ENCODE measurements around the gene SLC5A3.

DNA sequence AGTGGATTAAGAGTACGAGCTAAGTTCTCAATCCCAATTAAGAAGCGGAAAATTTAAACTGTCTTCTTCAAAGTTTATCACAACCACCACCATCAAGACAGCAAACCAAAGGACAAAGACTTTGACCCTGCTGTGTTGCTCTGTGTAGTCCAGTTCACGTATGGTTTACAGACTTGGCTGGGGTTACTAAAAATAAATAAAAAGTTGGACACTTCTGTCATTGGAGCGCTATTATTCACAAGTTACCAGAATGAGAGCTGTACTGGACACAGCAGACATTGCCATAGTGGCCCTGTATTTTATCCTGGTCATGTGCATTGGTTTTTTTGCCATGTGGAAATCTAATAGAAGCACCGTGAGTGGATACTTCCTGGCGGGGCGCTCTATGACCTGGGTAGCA lies 21.6 kb downstream of the SLC5A3 start:
- TF ChIP-seq, protein P1, sequence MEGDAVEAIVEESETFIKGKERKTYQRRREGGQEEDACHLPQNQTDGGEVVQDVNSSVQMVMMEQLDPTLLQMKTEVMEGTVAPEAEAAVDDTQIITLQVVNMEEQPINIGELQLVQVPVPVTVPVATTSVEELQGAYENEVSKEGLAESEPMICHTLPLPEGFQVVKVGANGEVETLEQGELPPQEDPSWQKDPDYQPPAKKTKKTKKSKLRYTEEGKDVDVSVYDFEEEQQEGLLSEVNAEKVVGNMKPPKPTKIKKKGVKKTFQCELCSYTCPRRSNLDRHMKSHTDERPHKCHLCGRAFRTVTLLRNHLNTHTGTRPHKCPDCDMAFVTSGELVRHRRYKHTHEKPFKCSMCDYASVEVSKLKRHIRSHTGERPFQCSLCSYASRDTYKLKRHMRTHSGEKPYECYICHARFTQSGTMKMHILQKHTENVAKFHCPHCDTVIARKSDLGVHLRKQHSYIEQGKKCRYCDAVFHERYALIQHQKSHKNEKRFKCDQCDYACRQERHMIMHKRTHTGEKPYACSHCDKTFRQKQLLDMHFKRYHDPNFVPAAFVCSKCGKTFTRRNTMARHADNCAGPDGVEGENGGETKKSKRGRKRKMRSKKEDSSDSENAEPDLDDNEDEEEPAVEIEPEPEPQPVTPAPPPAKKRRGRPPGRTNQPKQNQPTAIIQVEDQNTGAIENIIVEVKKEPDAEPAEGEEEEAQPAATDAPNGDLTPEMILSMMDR (IDR thresholded peaks at IDR 0.05), result no peak
- TF ChIP-seq SIN3A (IDR thresholded peaks at IDR 0.05; ENCODE audit: borderline replicate concordance, insufficient read depth, low read depth, low read length) (no peak), REST (IDR thresholded peaks at IDR 0.05; ENCODE audit: insufficient read depth in 1 of 2, low read depth in 2 of 2, low read length in 1 of 2) (no peak), TCF7L2 (IDR thresholded peaks at IDR 0.05; ENCODE audit: low read depth, low read length) (no peak), POLR2AphosphoS5 (IDR thresholded peaks at IDR 0.05; ENCODE audit: low read depth, low read length) (no peak)
